Caco-2 (cell line): ENCODE data around the gene ABCC1. TPM values are rescaled to one million over a fixed set of nuclear protein-coding genes. Genes with fewer than 3 reads are reported as not detected.
"Not testable (repeated sequence)": the region's sequence is repeated elsewhere in the genome, so short reads cannot be mapped to it uniquely, and the experiment has no call there.

ENCODE experiments used
- BruUV-seq: library from RNA; stranded (reverse); fragments of 400-500 nt; replicated peaks from 2 replicates; lab custom pipeline; 2021; lab: Mats Ljungman, UMichigan
- CTCF ChIA-PET: fragments of 300-600 bp; sonication (Branson Sonifier 250); formaldehyde crosslinking; loops from one replicate; lab custom pipeline; 2022; ENCODE audit warnings: antibody characterized with exemption; lab: Charles Lee
- POLR2A ChIA-PET: fragments of 300-600 bp; sonication (Branson Sonifier 250); formaldehyde crosslinking; loops from one replicate; lab custom pipeline; 2022; ENCODE audit warnings: antibody characterized with exemption; lab: Charles Lee
- DNase-seq, 2 experiments: peaks; one replicate each; pipeline versions ENCODE4 v3.0.0 to v3.0.0-alpha.2; 2020 to 2022
- H3K27me3 ChIP-seq: replicated peaks from 2 replicates; pipeline ENCODE4 v1.6.0; 2011; ENCODE audit warnings: low read length; ENCODE audit not compliant: control insufficient read depth, insufficient read depth
- H3K36me3 ChIP-seq: 2 replicates; pipeline ENCODE4 v1.5.1; 2011; ENCODE audit warnings: low read length; ENCODE audit not compliant: control insufficient read depth, insufficient read depth
- H3K4me1 ChIP-seq: fragments of 250-450 bp; sonication (Bioruptor Pico); 2 replicates; pipeline ENCODE4 v1.5.1; 2020; ENCODE audit warnings: mild to moderate bottlenecking
- H3K4me3 ChIP-seq: 2 replicates; pipeline ENCODE4 v1.5.1; 2011; ENCODE audit warnings: low read depth, mild to moderate bottlenecking, control low read depth, low read length
- H3K9me3 ChIP-seq: fragments of 250-450 bp; sonication (Bioruptor Pico); 2 replicates; pipeline ENCODE4 v1.5.1; 2020; ENCODE audit warnings: mild to moderate bottlenecking, moderate library complexity
- H3K27ac Mint-ChIP-seq: one replicate; pipeline ENCODE4 v1.8.0; 2022; ENCODE audit warnings: mixed read lengths; ENCODE audit not compliant: unreplicated experiment
- H3K27me3 Mint-ChIP-seq: one replicate; pipeline ENCODE4 v1.8.0; 2022; ENCODE audit warnings: mixed read lengths; ENCODE audit not compliant: insufficient read depth, unreplicated experiment
- H3K36me3 Mint-ChIP-seq: one replicate; pipeline ENCODE4 v1.8.0; 2022; ENCODE audit warnings: mild to moderate bottlenecking, mixed read lengths; ENCODE audit not compliant: insufficient read depth, unreplicated experiment
- H3K4me1 Mint-ChIP-seq: one replicate; pipeline ENCODE4 v1.8.0; 2022; ENCODE audit warnings: low read depth, mixed read lengths; ENCODE audit not compliant: unreplicated experiment
- H3K4me3 Mint-ChIP-seq: one replicate; pipeline ENCODE4 v1.8.0; 2022; ENCODE audit warnings: mild to moderate bottlenecking, moderate library complexity, mixed read lengths; ENCODE audit not compliant: unreplicated experiment
- H3K9me3 Mint-ChIP-seq: one replicate; pipeline ENCODE4 v1.8.0; 2022; ENCODE audit warnings: mixed read lengths; ENCODE audit not compliant: unreplicated experiment
- CTCF ChIP-seq, 2 experiments: fragments of 200-600 bp in 1 of 2; IDR thresholded peaks; 1 replicate in 1 of 2; 2 replicates in 1 of 2; pipeline versions ENCODE4 v1.5.1 to v1.8.0; 2011 to 2022; ENCODE audit warnings: antibody characterized with exemption in 1 of 2, control low read depth in 1 of 2, inconsistent platforms in 1 of 2, low read depth in 1 of 2, low read length in 1 of 2, mild to moderate bottlenecking in 1 of 2, moderate library complexity in 1 of 2; ENCODE audit not compliant: insufficient read depth in 1 of 2, severe bottlenecking in 1 of 2, unreplicated experiment in 1 of 2
- intact Hi-C: fragments of 100-400 bp; cut with micrococcal nuclease; formaldehyde crosslinking; loops from one replicate; pipeline ENCODE4 v1.10.0; 2022; ENCODE audit not compliant: unreplicated experiment
- total RNA-seq: library from RNA; stranded (reverse); gene quantifications from 2 replicates; pipeline ENCODE4 v1.2.3, GENCODE V29; 2022

ABCC1 gene
- total RNA-seq, 1 experiment from 2014 or later = 22.3 TPM

GRCh38 chr16:15933781-15934180 is 15.6 kb upstream of the ABCC1 start:
- peaks cover 3% of the 10 kb centered on the region for H3K4me1 ChIP-seq
- H3K36me3 ChIP-seq = no peaks in the 10 kb centered on the region
- DNase-seq = no peak
- intact Hi-C loops = no loop called here
- peaks cover 2% of the 10 kb centered on the region for H3K4me1 Mint-ChIP-seq
- H3K36me3 Mint-ChIP-seq = no peaks in the 10 kb centered on the region
- H3K9me3 ChIP-seq = no peaks in the 10 kb centered on the region
- no peak for TF ChIP-seq CTCF (IDR thresholded peaks at IDR 0.05; ENCODE audit: insufficient read depth in 1 of 2, low read depth in 1 of 2, low read length in 1 of 2, severe bottlenecking in 1 of 2, unreplicated experiment in 1 of 2)
- H3K9me3 Mint-ChIP-seq = no peaks in the 10 kb centered on the region
- ChIA-PET POLR2A (no interaction called here), CTCF (no interaction called here)
- no peak overlapping the region for H3K4me3 ChIP-seq
- no peak overlapping the region for H3K4me3 Mint-ChIP-seq
- no peaks in the 10 kb centered on the region for H3K27me3 Mint-ChIP-seq
- no TSS peak for BruUV-seq
- no peak overlapping the region for H3K27ac Mint-ChIP-seq
- H3K27me3 ChIP-seq = no peaks in the 10 kb centered on the region

- intact Hi-C loops = no loop called here
- Histone ChIP-seq H3K4me1 (no peaks in the 10 kb centered on the region), H3K4me3 (no peak overlapping the region), H3K36me3 (no peaks in the 10 kb centered on the region), H3K9me3 (no peaks in the 10 kb centered on the region), H3K27me3 (no peaks in the 10 kb centered on the region)
- H3K27me3 Mint-ChIP-seq = no peaks in the 10 kb centered on the region
- no peaks in the 10 kb centered on the region for H3K4me1 Mint-ChIP-seq
- H3K4me3 Mint-ChIP-seq = no peak overlapping the region
- no peak overlapping the region for H3K27ac Mint-ChIP-seq
- CTCF ChIA-PET = no interaction called here
- no peaks in the 10 kb centered on the region for H3K36me3 Mint-ChIP-seq
- BruUV-seq = no TSS peak
- no peaks in the 10 kb centered on the region for H3K9me3 Mint-ChIP-seq
- DNase-seq = no peak
- no peak for TF ChIP-seq CTCF (IDR thresholded peaks at IDR 0.05; ENCODE audit: insufficient read depth in 1 of 2, low read depth in 1 of 2, low read length in 1 of 2, severe bottlenecking in 1 of 2, unreplicated experiment in 1 of 2)
- POLR2A ChIA-PET = no interaction called here
These were observed 14.4 kb upstream of the ABCC1 start for GRCh38 chr16:15934991-15935390.

GRCh38 chr16:15936809-15937208 is 12.6 kb upstream of the ABCC1 start:
- H3K9me3 ChIP-seq, H3K27ac Mint-ChIP-seq, H3K36me3 Mint-ChIP-seq, BruUV-seq, H3K4me1 Mint-ChIP-seq, H3K4me3 Mint-ChIP-seq, H3K4me1 ChIP-seq, H3K36me3 ChIP-seq, H3K27me3 ChIP-seq, DNase-seq, H3K27me3 Mint-ChIP-seq, CTCF ChIA-PET, POLR2A ChIA-PET, intact Hi-C loops, H3K4me3 ChIP-seq, H3K9me3 Mint-ChIP-seq: not testable (repeated sequence)
